Right lung (tissue), 5 donors: ENCODE results near the gene BDH1. TPM values are rescaled to one million over a fixed set of nuclear protein-coding genes. Genes with fewer than 3 reads are reported as not detected.

ENCODE experiments used
- DNase-seq, 2 donors: peaks; one replicate each; pipeline ENCODE4 v3.0.0-alpha.2; 2013
- polyA plus RNA-seq, 5 donors: library from polyadenylated mRNA; unstranded; fragments of 120-200 nt; gene quantifications; one replicate each; pipeline versions ENCODE4 v1.2.1 to v1.2.3, GENCODE V29; 2013; ENCODE audit warnings: inconsistent platforms in 1 of 5, low replicate concordance in 1 of 5; ENCODE audit not compliant: insufficient read length in 5 of 5, insufficient read depth in 1 of 5

BDH1 gene
- polyA plus RNA-seq, 5 donors: 16.9 to 21.5 (median 19.5) TPM

- DNase-seq: no peak
Observed at GRCh38 chr3:197460639-197461038, 95.1 kb downstream of the BDH1 start.

- no peak for DNase-seq
Observed at GRCh38 chr3:197460002-197460401, 95.8 kb downstream of the BDH1 start.

Other genes starting within 250 kb of the BDH1 start
- gene RUBCN, start 180.9 kb upstream of the BDH1 start, polyA plus RNA-seq: 10 to 100 TPM; 11.8 to 14.3 (median 13.4) TPM
- gene FYTTD1, start 193.9 kb upstream of the BDH1 start, polyA plus RNA-seq: 100 to 1,000 TPM in 2 of 5 donors, 10 to 100 TPM in 3; 73.1 to 112 (median 91.7) TPM
- gene LRCH3, start 235.3 kb upstream of the BDH1 start, polyA plus RNA-seq: 10 to 100 TPM; 37.5 to 56.4 (median 52.1) TPM